ENCODE measurements around the gene TRAK1.
A peak's percentile ranks its signal among the peaks of the same experiment; 100 is the strongest.

The TRAK1 gene

DNA sequence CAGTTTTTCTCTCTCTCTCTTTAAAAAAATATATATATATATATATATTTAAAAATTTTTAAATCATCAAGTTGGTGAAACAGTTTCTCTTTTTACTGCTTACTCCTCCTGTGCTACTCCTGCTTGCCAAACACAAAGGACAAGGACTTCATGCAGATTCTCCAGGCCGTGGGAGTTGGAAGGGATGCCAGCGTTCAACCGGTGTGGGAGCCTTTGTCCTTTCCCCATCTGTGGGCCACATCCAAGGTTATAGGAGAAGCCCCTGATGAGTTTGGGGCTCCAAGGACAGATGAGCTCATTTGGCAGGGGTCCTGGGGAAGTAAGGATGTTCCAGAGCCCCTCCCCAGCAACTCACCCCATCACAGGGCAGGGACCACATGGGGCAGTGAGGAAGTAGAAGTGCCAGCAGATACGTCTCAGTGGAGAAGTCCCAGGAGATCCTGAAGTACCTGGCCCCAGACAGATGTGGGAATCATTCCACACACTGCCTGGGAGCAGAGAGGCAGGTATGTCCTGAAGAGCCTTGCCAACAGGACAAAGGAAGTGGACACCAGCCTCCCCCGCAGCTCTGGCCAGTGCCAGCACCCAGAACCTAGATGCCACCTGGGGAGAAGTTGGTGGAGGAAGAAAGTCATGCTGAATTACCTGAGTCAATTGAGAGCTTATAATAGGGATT is 138.2 kb downstream of the TRAK1 start:
- no peak for DNase-seq (ENCODE audit: low read depth in 1 of 2, low spot score in 1 of 2)

DNA sequence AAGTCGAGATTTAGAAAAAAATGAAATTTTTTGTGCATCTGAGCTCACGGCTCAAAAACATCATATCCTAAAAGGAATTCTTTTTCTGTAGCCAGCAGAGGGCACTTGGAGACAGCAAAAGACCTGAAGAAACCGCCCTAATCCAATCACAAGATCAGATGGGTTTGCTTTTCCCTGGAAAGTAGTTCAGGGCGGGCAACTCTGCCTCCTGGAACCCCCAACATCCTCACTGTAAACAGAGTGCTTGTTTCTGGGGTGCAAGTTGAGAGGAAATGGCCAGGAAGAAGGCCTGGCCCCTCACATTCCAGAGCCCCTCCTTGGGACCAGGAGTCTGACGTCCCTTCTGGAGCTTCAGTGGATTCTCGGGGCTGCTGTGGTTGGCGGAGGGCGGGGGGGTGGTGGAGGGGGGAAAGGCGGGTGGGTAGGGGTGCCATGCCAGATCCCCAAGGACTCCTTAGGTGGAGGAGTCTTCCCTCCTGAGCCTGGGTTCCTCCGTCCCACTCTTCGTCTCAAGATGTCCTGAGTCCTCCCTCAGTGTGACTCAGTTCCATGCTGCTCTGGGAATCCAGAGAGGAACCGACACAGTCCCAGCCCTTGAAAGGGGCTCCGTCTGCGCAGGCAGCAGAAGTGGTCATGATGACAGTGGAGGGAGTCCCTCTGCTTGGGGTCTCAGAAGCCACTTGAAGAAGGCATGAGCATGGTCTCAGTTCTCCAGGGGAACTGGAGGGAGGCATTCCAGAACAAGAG is 139.0 kb downstream of the TRAK1 start:
- DNase-seq (ENCODE audit: low read depth in 1 of 2, low spot score in 1 of 2): no peak

DNA sequence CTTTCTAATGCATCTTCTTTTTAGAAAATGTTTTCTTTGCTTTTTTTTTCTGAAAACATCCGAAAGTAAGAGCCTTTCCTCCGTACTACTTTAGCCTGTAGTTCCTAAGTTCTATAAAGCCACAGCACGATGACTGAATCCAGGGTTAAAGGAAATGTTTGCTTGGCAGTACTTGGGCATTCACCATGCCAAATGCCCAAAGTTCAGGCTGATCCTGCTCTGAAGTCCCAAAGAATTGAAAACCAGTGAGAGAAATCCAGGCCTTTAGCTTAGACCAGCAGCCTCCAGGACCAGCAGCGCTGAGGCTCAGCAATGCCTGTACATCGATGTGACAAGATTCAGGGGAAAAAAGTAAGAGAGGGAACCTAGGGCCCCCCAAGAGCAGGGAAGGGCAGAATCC is 139.7 kb downstream of the TRAK1 start:
- no peak for DNase-seq (ENCODE audit: low read depth in 1 of 2, low spot score in 1 of 2)

DNA sequence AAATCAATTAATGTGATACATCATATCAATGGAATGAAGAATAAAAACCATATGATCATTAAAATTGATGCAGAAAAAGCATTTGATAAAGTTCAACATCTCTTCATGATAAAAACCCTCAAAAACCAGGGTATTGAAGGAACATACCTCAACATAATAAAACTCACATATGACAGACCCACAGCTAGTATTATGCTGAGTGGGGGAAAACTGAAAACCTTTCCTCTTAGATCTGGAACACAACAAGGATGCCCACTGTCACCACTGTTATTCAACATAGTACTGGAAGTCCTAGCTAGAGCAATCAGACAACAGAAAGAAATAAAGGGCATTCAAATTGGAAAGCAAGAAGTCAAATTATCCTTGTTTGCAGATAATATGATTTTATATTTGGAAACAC is 144.4 kb downstream of the TRAK1 start:
- DNase-seq (ENCODE audit: low read depth in 1 of 2, low spot score in 1 of 2): no peak

DNA sequence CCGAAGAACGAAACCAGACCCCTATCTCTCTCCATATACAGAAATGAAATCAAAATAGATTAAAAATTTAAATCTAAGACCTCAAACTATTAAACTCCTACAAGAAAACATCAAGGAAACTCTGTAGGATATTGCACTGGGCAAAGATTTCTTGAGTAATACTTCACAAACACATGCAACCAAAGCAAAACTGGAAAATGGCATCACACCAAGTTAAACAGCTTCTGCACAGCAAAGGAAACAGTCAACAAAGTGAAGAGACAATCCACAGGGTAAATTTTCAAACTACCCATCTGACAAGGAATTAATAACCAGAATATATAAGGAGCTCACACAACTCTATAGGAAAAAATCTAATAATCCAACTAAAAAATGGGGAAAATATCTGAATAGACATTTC is 145.5 kb downstream of the TRAK1 start:
- DNase-seq (ENCODE audit: low read depth in 1 of 2, low spot score in 1 of 2): no peak

DNA sequence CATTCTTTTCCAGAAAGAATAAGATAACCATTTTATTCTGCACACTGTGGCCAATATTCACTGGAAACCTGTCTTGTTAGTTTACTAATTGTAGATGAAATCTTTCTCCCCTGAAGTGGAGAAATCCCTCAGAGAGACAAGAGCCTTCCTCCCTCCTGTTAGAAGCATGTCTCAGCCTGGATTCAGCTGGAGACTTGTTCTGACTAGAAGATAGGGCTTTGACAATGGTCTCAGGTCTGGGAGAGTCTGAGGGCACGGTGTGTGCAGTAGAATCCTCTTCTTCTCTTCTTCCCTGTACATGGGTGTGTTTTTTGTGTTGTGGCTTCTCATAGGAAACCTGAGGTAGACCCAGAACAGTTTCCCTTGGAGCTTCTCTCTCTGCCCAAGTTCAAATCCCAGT is 154.9 kb downstream of the TRAK1 start:
- DNase-seq (ENCODE audit: low read depth in 1 of 2, low spot score in 1 of 2): no peak

DNA sequence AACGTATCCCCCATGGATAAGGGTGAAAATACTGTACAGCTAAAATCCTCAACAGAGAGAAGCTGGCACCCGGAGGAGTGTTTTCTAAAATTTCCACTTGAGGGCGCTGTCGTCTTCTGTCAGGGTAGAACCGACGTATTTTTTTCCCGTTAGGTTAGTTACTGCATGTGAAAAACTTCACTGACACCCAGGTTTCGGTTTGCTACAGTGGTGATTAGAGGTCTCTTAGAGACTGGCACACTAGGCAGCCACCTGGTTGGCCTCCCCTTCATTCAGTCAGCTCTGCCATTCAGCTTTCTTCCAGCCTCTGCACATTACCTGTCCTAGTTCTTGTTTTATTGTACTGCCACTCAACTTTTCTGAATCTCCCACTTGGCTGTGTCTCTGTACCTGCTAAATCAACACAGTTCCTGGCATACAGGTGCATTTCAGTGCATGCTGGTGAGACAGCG is 156.4 kb downstream of the TRAK1 start:
- peak in 1 of 2 donors; percentile 58 for DNase-seq (ENCODE audit: low read depth in 1 of 2, low spot score in 1 of 2)

DNA sequence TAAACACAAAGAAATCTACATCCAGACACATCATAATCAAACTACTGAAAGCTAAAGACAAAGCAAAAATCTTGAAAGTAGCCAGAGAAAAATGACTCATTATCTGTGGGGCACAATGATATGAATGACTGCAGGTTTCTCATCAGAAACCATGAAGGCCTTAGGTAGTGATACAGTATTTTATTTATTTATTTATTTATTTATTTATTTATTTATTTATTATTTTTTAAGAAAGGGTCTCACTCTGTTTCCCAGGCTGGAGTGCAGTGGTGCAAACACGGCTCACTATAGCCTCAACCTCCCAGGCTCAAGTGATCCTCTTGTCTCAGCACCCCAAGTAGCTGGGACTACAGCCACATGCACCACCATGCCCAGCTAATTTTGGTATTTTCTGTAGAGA is 159.6 kb downstream of the TRAK1 start:
- no peak for DNase-seq (ENCODE audit: low read depth in 1 of 2, low spot score in 1 of 2)

DNA sequence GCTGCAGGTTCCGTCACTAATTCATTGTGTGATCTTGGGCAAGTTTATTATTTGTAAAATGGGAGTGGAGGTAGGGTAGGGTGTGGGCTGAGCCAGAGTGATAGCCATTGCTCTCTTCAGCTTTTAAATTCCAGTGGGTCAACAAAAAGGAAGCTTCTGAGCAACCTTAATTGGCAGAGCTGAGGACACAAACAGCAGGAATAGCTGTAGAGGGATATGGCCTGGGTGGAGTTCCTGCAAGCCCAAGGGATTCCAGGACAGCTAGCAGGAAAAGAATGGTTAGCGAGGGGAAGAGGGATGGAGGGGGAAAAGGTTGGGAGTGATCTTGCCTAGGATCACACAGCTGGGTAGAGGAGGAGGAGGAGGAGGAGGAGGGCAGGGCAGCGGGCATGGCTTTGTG is 163.4 kb downstream of the TRAK1 start:
- DNase-seq (ENCODE audit: low read depth in 1 of 2, low spot score in 1 of 2): no peak

DNA sequence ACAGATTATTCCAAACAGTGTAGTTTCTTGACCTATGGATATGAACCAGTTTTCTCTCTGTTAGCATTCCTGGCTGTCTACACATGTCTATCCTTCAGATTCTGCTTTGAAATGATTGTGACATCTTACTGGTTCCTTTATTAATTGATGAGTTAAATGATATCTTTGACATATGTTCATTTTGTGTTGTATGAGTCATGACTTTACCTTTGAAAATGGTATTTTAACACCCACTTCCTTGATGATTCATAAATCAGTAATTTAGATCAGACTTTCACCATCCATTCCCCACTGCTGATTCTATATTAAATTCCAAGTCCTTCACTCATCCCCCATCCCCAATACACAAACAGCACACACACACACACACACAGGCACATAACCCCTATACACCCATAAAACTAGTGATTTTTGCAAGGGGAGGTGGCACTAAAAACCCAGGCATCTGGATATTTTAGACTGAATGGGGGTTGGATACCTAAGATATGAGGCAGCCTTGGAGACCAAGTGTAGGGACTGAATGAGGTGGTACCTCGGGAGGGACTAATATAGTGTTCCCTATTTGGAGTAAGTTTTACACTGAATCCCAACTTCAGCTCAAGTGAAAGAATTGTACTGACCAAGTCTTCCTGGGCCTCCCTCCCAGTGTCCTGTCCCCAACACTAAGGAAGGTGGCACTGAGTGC is 165.1 kb downstream of the TRAK1 start:
- no peak for DNase-seq (ENCODE audit: low read depth in 1 of 2, low spot score in 1 of 2)

DNA sequence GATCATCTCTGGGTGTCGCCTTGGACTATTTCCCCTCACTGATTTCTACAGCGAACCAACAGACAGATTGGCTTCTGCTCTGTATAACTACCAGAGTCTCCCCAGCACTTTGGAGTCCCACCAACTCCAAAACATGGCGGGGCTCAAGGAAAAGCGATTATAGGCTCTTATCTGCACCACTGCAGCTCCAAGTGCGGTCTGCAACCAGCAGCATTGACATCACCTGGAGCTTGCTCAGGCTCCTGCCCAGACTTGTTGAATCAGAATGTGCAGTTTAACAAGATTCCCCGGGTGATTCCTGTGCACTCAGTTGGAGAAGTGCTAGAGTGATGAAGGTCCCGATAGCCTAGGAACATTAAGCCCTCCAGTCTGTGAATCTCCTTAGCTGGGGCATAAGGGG is 165.8 kb downstream of the TRAK1 start:
- no peak for DNase-seq (ENCODE audit: low read depth in 1 of 2, low spot score in 1 of 2)

DNA sequence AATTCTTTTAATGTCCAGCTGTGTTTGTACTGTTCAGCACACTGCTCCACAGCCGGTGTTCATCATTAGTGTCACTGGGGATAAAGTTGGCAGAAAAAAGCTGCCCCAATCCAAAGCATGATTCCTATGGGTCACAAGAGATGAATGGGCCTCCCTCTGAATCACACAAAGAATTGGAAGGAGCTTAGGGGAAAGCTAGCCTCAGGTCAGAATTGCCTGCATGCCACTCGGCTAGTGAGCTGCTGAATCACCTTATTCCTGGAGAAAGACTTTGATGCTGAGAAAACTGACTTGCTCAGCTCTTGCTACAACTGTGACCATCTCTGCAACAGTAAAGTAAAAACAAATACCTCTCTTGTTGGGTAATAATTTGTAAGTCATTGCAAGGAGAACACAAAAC is 171.4 kb downstream of the TRAK1 start:
- DNase-seq (ENCODE audit: low read depth in 1 of 2, low spot score in 1 of 2): no peak

DNA sequence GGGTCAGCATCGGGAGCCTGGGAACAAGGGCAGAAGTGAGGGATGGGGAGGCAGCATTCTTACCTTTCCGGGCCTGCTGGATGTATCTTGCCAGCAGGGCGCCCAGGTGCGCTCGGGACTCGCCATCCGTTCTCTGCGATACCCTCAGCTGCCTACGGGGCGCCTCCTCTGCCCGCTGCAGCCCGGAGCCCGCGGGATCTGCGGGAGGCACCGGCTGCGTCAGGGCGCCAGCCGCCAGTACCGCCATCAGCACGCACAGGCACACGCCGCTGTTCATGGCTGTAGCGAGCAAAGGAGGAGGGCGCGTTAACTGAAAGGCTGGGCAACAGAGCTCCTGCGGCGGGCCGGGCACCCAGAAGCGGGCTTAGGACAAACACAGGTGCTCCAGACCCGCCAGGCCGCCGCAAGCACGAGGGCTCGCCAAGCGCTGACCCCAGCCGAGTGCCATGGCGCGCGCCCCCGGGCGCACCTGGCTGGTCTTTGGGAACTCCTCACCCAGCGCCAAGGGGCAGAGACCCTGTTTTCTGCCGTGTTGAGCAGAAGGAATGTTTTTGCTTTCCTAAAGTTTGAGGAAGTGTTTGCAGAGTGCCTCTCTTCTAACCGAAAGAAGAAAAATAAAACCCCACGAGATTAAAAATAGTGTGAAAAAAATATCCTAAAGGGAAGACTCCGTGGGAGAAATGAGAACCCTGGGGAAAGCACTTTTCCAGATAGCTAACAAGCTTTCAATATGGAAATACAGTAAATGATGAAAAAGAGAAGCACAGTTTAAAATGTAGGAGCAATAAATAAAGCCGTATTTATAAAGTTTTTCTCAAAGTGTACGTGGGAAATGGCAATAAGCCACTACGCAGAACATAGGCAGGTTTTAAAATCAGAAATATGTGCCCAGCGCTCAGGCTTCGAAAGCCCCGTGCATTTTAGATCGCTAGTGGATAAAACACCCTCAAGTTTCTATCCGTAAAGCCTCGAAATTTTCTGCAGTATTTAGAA is 172.5 kb downstream of the TRAK1 start:
- no peak for DNase-seq (ENCODE audit: low read depth in 1 of 2, low spot score in 1 of 2)

DNA sequence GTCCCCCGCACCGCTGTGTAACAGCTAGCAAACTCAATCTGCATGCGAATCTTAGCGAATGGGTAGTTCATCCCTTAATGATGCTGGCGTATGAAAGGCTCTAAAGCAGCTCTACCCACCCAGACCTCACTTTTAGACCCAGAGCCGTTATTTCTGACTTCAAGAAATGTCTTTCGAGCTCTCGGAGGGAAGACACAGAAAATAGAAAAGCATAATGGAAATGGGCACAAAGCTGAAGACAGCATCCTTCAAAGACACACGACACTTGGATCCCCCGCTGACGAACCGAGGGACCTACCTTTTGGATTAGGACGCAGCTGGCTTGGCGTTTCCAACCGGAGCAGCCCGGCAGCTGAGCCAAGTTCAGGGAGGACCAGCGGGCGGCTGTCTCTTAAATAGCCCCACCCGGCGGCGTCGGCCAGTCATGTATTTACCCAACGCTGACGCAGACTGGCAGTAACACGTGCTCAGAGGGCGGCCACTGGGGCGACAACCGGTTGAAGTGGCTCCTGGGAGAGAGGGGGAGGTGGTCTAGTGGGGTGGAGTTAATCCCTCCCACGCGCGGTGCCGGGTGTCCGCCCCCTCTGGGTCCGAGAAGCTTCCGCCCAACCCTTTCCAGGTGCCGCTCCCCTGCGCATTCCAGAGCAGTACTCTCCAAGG is 173.4 kb downstream of the TRAK1 start:
- DNase-seq (ENCODE audit: low read depth in 1 of 2, low spot score in 1 of 2): no peak

DNA sequence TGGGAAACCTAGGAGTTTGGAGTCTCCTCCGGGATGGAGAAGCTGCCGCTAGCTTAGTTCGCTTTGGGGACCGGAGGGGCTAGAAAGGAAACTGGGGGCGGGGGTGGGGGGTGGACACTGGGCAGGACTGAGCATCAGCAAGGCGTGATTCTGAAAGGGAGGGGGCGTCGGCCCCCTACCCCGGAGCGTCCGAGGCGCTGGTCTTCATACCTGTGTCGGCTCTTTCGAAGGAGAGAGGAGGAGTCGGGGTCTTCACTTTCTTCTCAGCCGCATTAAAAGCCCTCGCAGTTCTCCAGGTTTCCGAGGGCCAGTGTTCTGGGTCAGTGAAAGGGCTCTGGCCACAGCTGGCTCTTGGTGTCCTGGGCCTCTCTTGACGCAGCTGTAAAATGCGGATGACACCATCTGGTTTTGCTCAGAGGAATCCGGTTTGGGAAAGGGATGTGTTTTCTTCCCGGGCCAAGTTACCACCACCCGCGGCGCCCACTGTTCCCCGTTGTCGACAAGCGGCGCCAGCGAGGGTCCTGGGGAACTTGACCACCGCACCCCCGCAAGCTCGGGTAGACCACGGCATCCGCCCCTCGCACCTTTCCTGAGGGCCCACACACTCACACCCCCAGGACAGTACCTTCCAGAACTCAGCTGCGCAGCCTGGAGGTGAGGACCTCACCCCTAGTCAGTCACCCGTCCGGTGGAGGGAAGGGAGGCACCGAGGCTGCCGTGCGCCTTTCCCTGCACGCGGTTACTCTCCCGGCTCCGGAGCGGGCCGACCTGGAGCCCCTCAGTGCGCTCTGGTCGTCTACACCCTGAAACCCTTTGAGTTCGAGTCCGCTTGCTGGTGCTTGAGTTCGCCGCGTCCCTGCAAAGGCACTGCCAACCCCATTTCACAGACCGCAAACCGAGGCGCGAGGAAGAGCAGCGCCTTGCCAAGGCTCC is 174.2 kb downstream of the TRAK1 start:
- no peak for DNase-seq (ENCODE audit: low read depth in 1 of 2, low spot score in 1 of 2)

DNA sequence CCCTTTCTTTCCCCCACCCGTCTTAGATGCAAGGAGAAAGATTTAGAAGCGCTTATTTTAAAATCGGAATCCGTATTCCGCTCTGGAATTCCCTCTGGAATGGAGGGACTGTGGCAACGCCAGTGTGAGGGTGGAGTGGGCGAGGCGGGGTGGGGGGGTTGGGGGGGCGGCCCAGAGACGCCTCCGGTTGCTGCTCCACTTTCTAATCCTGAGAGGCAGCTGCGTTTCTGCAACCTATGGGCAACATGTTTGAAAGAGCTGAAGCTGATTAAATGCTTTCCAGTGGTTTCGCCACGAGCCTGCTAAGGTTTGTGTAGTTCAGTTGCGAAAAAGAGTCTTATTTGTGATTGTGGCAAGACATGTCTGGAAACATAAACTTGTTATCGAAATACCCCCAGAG is 174.9 kb downstream of the TRAK1 start, which contains the start of gene CCK:
Gene CCK, minus strand, starts transcription at position 101 of the 400 bp plus-strand sequence. CDS start 2,555 bp downstream, outside the sequence.
- DNase-seq (ENCODE audit: low read depth in 1 of 2, low spot score in 1 of 2): no peak

DNA sequence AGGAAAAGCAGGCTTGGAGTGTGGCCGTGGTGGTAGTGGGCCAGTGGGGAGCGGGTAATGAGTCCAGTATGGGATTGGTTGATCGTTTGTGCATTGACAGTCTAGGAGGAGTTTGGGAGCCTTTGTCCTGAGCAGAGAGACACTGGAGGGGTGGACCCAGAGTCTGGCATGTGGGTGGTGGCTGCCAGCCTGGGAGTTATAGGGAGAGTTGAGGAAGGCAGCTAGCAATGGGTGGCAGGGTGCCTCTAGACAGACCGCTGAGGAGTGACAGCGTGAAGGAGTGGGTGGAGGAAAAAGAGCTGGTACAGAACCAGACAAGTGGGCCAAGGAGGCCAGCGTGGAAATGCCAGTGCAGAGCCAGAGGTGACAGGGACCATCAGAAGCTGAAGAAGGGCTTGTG is 176.7 kb downstream of the TRAK1 start:
- DNase-seq (ENCODE audit: low read depth in 1 of 2, low spot score in 1 of 2): no peak

DNA sequence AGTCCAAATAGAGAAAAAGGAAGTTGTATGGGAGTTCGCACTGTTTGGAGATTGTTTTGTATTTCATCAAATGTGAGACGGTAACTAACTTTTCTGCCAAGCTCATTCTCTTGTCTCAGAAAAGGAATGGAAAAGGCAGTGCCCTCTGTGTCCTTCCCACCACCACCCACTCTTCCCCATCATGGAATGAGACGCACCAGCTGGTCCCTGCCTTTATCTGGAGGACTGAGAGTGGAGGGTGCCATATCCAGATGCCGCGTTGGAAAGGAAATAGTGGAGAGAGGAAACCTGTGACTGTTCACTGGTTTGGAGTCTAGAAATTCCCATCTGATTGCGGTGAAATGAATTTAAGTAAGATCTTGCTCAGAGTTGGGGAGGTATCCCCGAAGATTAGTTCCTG is 178.5 kb downstream of the TRAK1 start:
- no peak for DNase-seq (ENCODE audit: low read depth in 1 of 2, low spot score in 1 of 2)

DNA sequence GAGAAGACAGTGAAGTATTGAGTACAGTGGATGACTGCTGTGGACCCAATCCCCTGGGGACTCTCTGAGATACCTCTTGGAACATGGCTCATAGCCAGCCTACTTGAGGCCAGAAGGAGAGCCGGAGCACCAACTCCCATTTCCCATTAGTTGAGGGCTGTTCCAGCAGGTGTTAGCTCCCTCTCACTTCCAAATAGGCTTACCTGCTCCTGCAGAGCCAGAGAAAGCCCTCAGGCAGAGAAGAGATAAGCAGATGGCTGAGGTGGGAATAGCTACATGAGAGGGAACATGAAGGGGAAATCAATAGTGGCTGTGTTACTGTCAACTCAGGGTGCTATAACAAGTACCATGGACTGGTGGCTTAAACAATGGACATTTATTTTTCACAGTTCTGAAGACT is 179.4 kb downstream of the TRAK1 start:
- no peak for DNase-seq (ENCODE audit: low read depth in 1 of 2, low spot score in 1 of 2)
